K562 (cell line): ENCODE data around the gene MARCKSL1. TPM values are rescaled to one million over a fixed set of nuclear protein-coding genes. Genes with fewer than 3 reads are reported as not detected.

Source experiments
- ATAC-seq: fragments of 200-7000 bp; cut with Tn5 transposase; 3 replicates; pipeline ENCODE4 v1.9.1; 2020; ENCODE audit warnings: moderate library complexity
- BruUV-seq: library from RNA; stranded (reverse); fragments of 400-500 nt; replicated peaks from 2 replicates; lab custom pipeline; 2021; lab: Mats Ljungman, UMichigan
- CTCF ChIA-PET: fragments of 300-600 bp; formaldehyde crosslinking; extraction: SDS; loops from one replicate; lab custom pipeline; 2021; ENCODE audit warnings: low intra/inter-chr PET ratio; lab: Yijun Ruan, JAX
- POLR2A ChIA-PET: fragments of 300-600, 350-650 bp; sonication (Branson Sonifier 250); formaldehyde crosslinking; extraction: SDS; loops from one replicate; lab custom pipeline; 2021; ENCODE audit warnings: antibody characterized with exemption, inconsistent platforms; lab: Yijun Ruan, JAX
- DNase-seq, 4 experiments: peaks; one replicate each; pipeline versions ENCODE4 v3.0.0 to v3.0.0-alpha.2; 2011 to 2018; ENCODE audit warnings: low spot score in 3 of 4, mixed read lengths in 3 of 4; ENCODE audit errors: extremely low read depth in 1 of 4
- FAIRE-seq: peaks from 2 replicates; lab custom pipeline; 2011; peaks lifted over from hg19 to GRCh38; lab: Jason Lieb, UNC
- H2AFZ ChIP-seq: 2 replicates; pipeline ENCODE4 v1.6.0; 2011; ENCODE audit warnings: low read depth, low read length, control low read depth, inconsistent platforms
- H3K27ac ChIP-seq: fragments of 200-600 bp; 3 replicates; pipeline ENCODE4 v1.8.0; 2011; ENCODE audit warnings: low read depth, mild to moderate bottlenecking, control low read depth, inconsistent platforms, low read length, moderate library complexity, mixed read lengths; ENCODE audit errors: extremely low read depth
- H3K27me3 ChIP-seq, 2 experiments: fragments of 300-600 bp in 1 of 2; 2 replicates in 1 of 2; 3 replicates in 1 of 2; pipeline versions ENCODE4 v1.6.0 to v1.8.0; 2011; ENCODE audit warnings: inconsistent platforms in 2 of 2, low read length in 2 of 2, mild to moderate bottlenecking in 1 of 2, mixed read lengths in 1 of 2, moderate library complexity in 1 of 2; ENCODE audit not compliant: control insufficient read depth in 2 of 2, insufficient read depth in 2 of 2
- H3K36me3 ChIP-seq: fragments of 300-600 bp; 3 replicates; pipeline ENCODE4 v1.8.0; 2011; ENCODE audit warnings: mild to moderate bottlenecking, low read length, inconsistent platforms; ENCODE audit not compliant: control insufficient read depth, insufficient read depth
- H3K4me1 ChIP-seq, 2 experiments: fragments of 200-600 bp in 1 of 2; replicated peaks in 1 of 2; 2 replicates in 1 of 2; 3 replicates in 1 of 2; pipeline versions ENCODE4 v1.5.1 to v1.8.0; 2011; ENCODE audit warnings: inconsistent platforms in 2 of 2, low read length in 2 of 2, mild to moderate bottlenecking in 1 of 2, mixed read lengths in 1 of 2, moderate library complexity in 1 of 2; ENCODE audit not compliant: control insufficient read depth in 2 of 2, insufficient read depth in 2 of 2
- H3K4me2 ChIP-seq: 2 replicates; pipeline ENCODE4 v1.6.1; 2011; ENCODE audit warnings: low read length, control low read depth, inconsistent platforms, mixed read lengths; ENCODE audit not compliant: insufficient read depth
- H3K4me3 ChIP-seq: fragments of 200-600 bp; sonication (generic), shearing (Covaris generic); 2 replicates; pipeline ENCODE4 v1.5.1; 2016; ENCODE audit warnings: control low read depth, inconsistent platforms
- H3K79me2 ChIP-seq: fragments of 200-600 bp; 3 replicates; pipeline ENCODE4 v1.8.0; 2011; ENCODE audit warnings: low read length, inconsistent platforms; ENCODE audit not compliant: control insufficient read depth, insufficient read depth
- H3K9ac ChIP-seq, 2 experiments: 2 replicates each; pipeline versions ENCODE4 v1.6.0 to v1.6.1; 2011; ENCODE audit warnings: low read depth in 2 of 2, low read length in 2 of 2, control low read depth in 1 of 2, inconsistent platforms in 1 of 2, mild to moderate bottlenecking in 1 of 2, mixed read lengths in 1 of 2; ENCODE audit not compliant: insufficient read depth in 1 of 2
- H3K9me1 ChIP-seq: one replicate; pipeline ENCODE4 v1.6.0; 2011; ENCODE audit warnings: inconsistent platforms, mild to moderate bottlenecking, low read length, moderate library complexity; ENCODE audit not compliant: control insufficient read depth, insufficient read depth
- H3K9me3 ChIP-seq: replicated peaks from 2 replicates; pipeline ENCODE4 v1.5.1; 2011; ENCODE audit warnings: low read depth, low read length, inconsistent platforms; ENCODE audit not compliant: control insufficient read depth, insufficient read depth
- H4K20me1 ChIP-seq: replicated peaks from 2 replicates; pipeline ENCODE4 v1.6.1; 2011; ENCODE audit warnings: low read length, inconsistent platforms, mixed read lengths; ENCODE audit not compliant: control insufficient read depth, insufficient read depth
- FOXJ3 ChIP-seq: sonication (generic); formaldehyde crosslinking; IDR thresholded peaks from 2 replicates; pipeline ENCODE4 v1.4.0; 2020; ENCODE audit warnings: mild to moderate bottlenecking, missing genetic modification reagents
- HMG20B ChIP-seq: fragments of 250-450 bp; sonication (Bioruptor Pico); IDR thresholded peaks from 2 replicates; pipeline ENCODE4 v1.5.0; 2021; ENCODE audit warnings: mild to moderate bottlenecking
- HNRNPLL ChIP-seq: fragments of 200-400 bp; formaldehyde crosslinking; IDR thresholded peaks from 2 replicates; pipeline ENCODE4 v1.6.1; 2017; ENCODE audit warnings: low read length, low read depth, mild to moderate bottlenecking; ENCODE audit not compliant: poor library complexity, severe bottlenecking
- KLF6 ChIP-seq: fragments of 250-450 bp; sonication (Bioruptor Pico); IDR thresholded peaks from 2 replicates; pipeline ENCODE4 v1.4.0; 2020; ENCODE audit warnings: mild to moderate bottlenecking, moderate library complexity, borderline replicate concordance
- NR2C2 ChIP-seq, 2 experiments: fragments of 200-800 bp in 1 of 2; sonication (Bioruptor generic) in 1 of 2; sonication (generic) in 1 of 2; formaldehyde crosslinking in 1 of 2; IDR thresholded peaks; 2 replicates each; pipeline versions ENCODE4 v1.6.1 to v1.8.0; 2016 to 2022; ENCODE audit warnings: mild to moderate bottlenecking in 1 of 2, missing compliant biosample characterization in 1 of 2, missing genetic modification characterization in 1 of 2, missing genetic modification reagents in 1 of 2
- PCBP2 ChIP-seq: fragments of 200-400 bp; formaldehyde crosslinking; IDR thresholded peaks from 2 replicates; pipeline ENCODE4 v1.6.1; 2018; ENCODE audit warnings: low read length, low read depth, mild to moderate bottlenecking, moderate library complexity; ENCODE audit not compliant: poor library complexity, severe bottlenecking
- POLR2G ChIP-seq: fragments of 200-400 bp; formaldehyde crosslinking; IDR thresholded peaks from 2 replicates; pipeline ENCODE4 v1.6.1; 2017; ENCODE audit warnings: low read depth, mild to moderate bottlenecking, antibody characterized with exemption, low read length, moderate library complexity
- POLR3G ChIP-seq: IDR thresholded peaks from 2 replicates; pipeline ENCODE4 v1.6.1; 2011; ENCODE audit not compliant: insufficient read length, insufficient replicate concordance; ENCODE audit errors: extremely low read depth
- PURB ChIP-seq: sonication (generic); formaldehyde crosslinking; IDR thresholded peaks from 2 replicates; pipeline ENCODE4 v1.9.0; 2021; ENCODE audit warnings: low read depth, mild to moderate bottlenecking, missing genetic modification reagents
- SMC3 ChIP-seq: conservative IDR thresholded peaks from 2 replicates; pipeline ENCODE4 v1.6.1; 2011; ENCODE audit warnings: low read depth, low read length, improper control_type of control experiment; ENCODE audit not compliant: insufficient read depth
- YBX1 ChIP-seq: fragments of 450-650 bp; IDR thresholded peaks from 2 replicates; pipeline ENCODE4 v1.7.1; 2016; ENCODE audit warnings: mild to moderate bottlenecking
- ZNF780A ChIP-seq: fragments of 250-450 bp; sonication (Bioruptor Pico); IDR thresholded peaks from 2 replicates; pipeline ENCODE4 v1.5.0; 2021; ENCODE audit warnings: mild to moderate bottlenecking
- WGBS: fragments of 100-300 bp; shearing (Covaris generic); methylation state at CpG from one replicate; pipeline ENCODE4 v1.1.6; 2016; ENCODE audit warnings: low coverage, mixed read lengths; ENCODE audit not compliant: insufficient coverage; ENCODE audit errors: missing lambda C conversion rate; 5-methylcytosine and 5-hydroxymethylcytosine counted together
- in situ Hi-C: fragments of 300-500 bp; cut with MboI; formaldehyde crosslinking; loops from 4 replicates; pipeline ENCODE4 v1.15.0; 2018; ENCODE audit warnings: inconsistent platforms, mixed read lengths
- intact Hi-C: fragments of 100-400 bp; cut with micrococcal nuclease; formaldehyde crosslinking; loops from 2 replicates; pipeline ENCODE4 v1.14.2; 2022
- polyA plus RNA-seq, 8 experiments: library from polyadenylated mRNA; depleted of rRNA in 4 of 8; stranded (reverse) in 5 of 8; unstranded in 3 of 8; fragments of >200 nt; fragmentation: Nextera tagmentation in 2 of 8; fragmentation: Illumina TruSeq in 1 of 8; extraction: Ambion mirVana in 2 of 8; extraction: Trizol in 1 of 8; gene quantifications; 2 replicates each; pipeline versions ENCODE4 v1.2.1 to v1.2.3, GENCODE V29; 2011 to 2014; ENCODE audit warnings: inconsistent platforms in 1 of 8, missing spikeins in 1 of 8
- total RNA-seq, 7 experiments: library from RNA; depleted of rRNA in 6 of 7; stranded (reverse); fragments of >200 nt in 6 of 7; fragmentation: Illumina TruSeq in 2 of 7; extraction: Trizol in 2 of 7; gene quantifications; 2 replicates each; pipeline versions ENCODE4 v1.2.1 to v1.2.3, GENCODE V29; 2011 to 2021; ENCODE audit warnings: low replicate concordance in 1 of 7
- TF ChIP-seq, protein P1 (sequence below): sonication (generic); formaldehyde crosslinking; IDR thresholded peaks from 2 replicates; pipeline ENCODE4 v1.5.0; 2020; ENCODE audit warnings: missing genetic modification reagents
- TF ChIP-seq, protein P2 (sequence below): sonication (generic); formaldehyde crosslinking; IDR thresholded peaks from 2 replicates; pipeline ENCODE4 v1.8.1; 2023; ENCODE audit warnings: mild to moderate bottlenecking, missing genetic modification reagents

Gene MARCKSL1
- total and polyA plus RNA-seq, 9 of the 15 experiments (the other 6 are each of a cell fraction or from before 2014, with no cell fraction given), result 14.7 to 325 (median 155) TPM

DNA sequence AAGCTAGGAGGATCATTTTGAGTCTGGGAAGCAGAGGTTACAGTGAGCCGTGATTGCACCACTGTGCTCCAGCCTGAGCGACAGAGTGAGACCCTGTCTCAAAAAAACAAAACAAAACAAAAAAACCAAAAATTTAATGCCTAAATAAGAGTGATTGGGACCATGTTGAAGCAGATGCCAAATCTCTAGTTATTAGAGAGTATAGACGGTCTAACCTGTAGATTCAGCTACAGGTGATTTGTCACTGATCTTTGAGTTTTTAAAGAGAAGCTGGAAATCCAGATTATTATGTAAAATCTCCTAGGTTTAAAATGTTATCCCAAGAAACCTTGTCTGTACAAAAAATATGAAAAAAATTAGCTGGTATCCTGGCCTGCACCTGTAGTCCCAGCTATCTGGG, 32.7 kb downstream of the MARCKSL1 start:
- Histone ChIP-seq H3K9me1 (no peaks in the 10 kb centered on the region), H4K20me1 (0 out of 2 replicates have a peak, but pooled peaks cover 7% of the 10 kb centered on the region), H3K36me3 (peaks cover 79% of the 10 kb centered on the region), H3K79me2 (peaks cover 75% of the 10 kb centered on the region), H3K27ac (no peak overlapping the region), H3K4me3 (no peak overlapping the region), H3K9me3 (peaks cover 4% of the 10 kb centered on the region; the same call in 1 of the 2 replicates), H3K27me3 (no peaks in the 10 kb centered on the region), H3K4me2 (no peak overlapping the region), H2AFZ (no peak overlapping the region), H3K4me1 (peaks cover 22 to 28% of the 10 kb centered on the region in 2 experiments; a peak in 4 of 5 replicates), H3K9ac (no peak overlapping the region)
- no TSS peak for BruUV-seq
- WGBS, result 93% methylated on average over 3 of the region's 3 CpGs
- ATAC-seq, result no peak
- in situ Hi-C loops, result no loop called here
- no peak for FAIRE-seq
- intact Hi-C loops, result no loop called here
- DNase-seq, result no peak
- POLR2A ChIA-PET, result interaction anchor here (0.6 to 8.1 kb wide), 6 partner anchors 9 to 106 kb away, joined by 3 to 50 read pairs (median 5); partner anchors contain the start of genes HDAC1 and MARCKSL1
- CTCF ChIA-PET, result no interaction called here
- TF ChIP-seq HNRNPLL (no peak), NR2C2 (CRISPR knock-in tag; IDR thresholded peaks at IDR 0.05) (no peak), NR2C2 (tag; IDR thresholded peaks at IDR 0.05) (no peak), PURB (CRISPR knock-in tag) (no peak), SMC3 (no peak), KLF6 (CRISPR knock-in tag) (no peak), FOXJ3 (no peak), YBX1 (no peak), PCBP2 (no peak), POLR3G (no peak), ZNF780A (CRISPR knock-in tag) (no peak), POLR2G (no peak), HMG20B (CRISPR knock-in tag) (no peak)
- TF ChIP-seq, protein P1, sequence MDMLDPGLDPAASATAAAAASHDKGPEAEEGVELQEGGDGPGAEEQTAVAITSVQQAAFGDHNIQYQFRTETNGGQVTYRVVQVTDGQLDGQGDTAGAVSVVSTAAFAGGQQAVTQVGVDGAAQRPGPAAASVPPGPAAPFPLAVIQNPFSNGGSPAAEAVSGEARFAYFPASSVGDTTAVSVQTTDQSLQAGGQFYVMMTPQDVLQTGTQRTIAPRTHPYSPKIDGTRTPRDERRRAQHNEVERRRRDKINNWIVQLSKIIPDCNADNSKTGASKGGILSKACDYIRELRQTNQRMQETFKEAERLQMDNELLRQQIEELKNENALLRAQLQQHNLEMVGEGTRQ (CRISPR knock-in tag), result no peak
- TF ChIP-seq, protein P2, sequence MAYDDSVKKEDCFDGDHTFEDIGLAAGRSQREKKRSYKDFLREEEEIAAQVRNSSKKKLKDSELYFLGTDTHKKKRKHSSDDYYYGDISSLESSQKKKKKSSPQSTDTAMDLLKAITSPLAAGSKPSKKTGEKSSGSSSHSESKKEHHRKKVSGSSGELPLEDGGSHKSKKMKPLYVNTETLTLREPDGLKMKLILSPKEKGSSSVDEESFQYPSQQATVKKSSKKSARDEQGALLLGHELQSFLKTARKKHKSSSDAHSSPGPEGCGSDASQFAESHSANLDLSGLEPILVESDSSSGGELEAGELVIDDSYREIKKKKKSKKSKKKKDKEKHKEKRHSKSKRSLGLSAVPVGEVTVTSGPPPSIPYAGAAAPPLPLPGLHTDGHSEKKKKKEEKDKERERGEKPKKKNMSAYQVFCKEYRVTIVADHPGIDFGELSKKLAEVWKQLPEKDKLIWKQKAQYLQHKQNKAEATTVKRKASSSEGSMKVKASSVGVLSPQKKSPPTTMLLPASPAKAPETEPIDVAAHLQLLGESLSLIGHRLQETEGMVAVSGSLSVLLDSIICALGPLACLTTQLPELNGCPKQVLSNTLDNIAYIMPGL, result no peak
